Measurements from ENCODE around the gene EXOC6B.

Gene EXOC6B

GRCh38 chr2:72159211-72159993 lies 666.4 kb downstream of the EXOC6B start:
- no peak for DNase-seq (ENCODE audit: low read depth)

- no peak for DNase-seq (ENCODE audit: low read depth)
Observed at GRCh38 chr2:72157871-72158771, 667.7 kb downstream of the EXOC6B start.

- DNase-seq (ENCODE audit: low read depth): no peak
Observed at GRCh38 chr2:72156872-72157271, 669.0 kb downstream of the EXOC6B start.

- no peak for DNase-seq (ENCODE audit: low read depth)
Observed at GRCh38 chr2:72155737-72156136, 670.1 kb downstream of the EXOC6B start.

- no peak for DNase-seq (ENCODE audit: low read depth)
Observed at GRCh38 chr2:72155151-72155550, 670.7 kb downstream of the EXOC6B start.

GRCh38 chr2:72154386-72154975 lies 671.4 kb downstream of the EXOC6B start:
- no peak for DNase-seq (ENCODE audit: low read depth)

- DNase-seq (ENCODE audit: low read depth): no peak
Observed at GRCh38 chr2:72153924-72154323, 671.9 kb downstream of the EXOC6B start.

GRCh38 chr2:72153026-72153791 lies 672.6 kb downstream of the EXOC6B start:
- no peak for DNase-seq (ENCODE audit: low read depth)

GRCh38 chr2:72150861-72151356 lies 674.9 kb downstream of the EXOC6B start:
- DNase-seq (ENCODE audit: low read depth): no peak

- peak; percentile 59 for DNase-seq (ENCODE audit: low read depth)
Observed at GRCh38 chr2:72150157-72150860, 675.5 kb downstream of the EXOC6B start.

- DNase-seq (ENCODE audit: low read depth): no peak
Observed at GRCh38 chr2:72149556-72150156, 676.2 kb downstream of the EXOC6B start.

- no peak for DNase-seq (ENCODE audit: low read depth)
Observed at GRCh38 chr2:72148837-72149555, 676.8 kb downstream of the EXOC6B start.

- DNase-seq (ENCODE audit: low read depth): no peak
Observed at GRCh38 chr2:72148003-72148836, 677.6 kb downstream of the EXOC6B start.

GRCh38 chr2:72147303-72147971 lies 678.4 kb downstream of the EXOC6B start, which contains the start of gene CYP26B1:
Gene CYP26B1, minus strand, starts transcription at chr2:72147862. Its CDS starts 28 bp downstream, at chr2:72147834.
- DNase-seq (ENCODE audit: low read depth): no peak

- no peak for DNase-seq (ENCODE audit: low read depth)
Observed at GRCh38 chr2:72146347-72147302, 679.2 kb downstream of the EXOC6B start.

GRCh38 chr2:72145658-72146329 lies 680.0 kb downstream of the EXOC6B start:
- DNase-seq (ENCODE audit: low read depth): no peak

- DNase-seq (ENCODE audit: low read depth): no peak
Observed at GRCh38 chr2:72145289-72145657, 680.6 kb downstream of the EXOC6B start.

Data from activated T-cell treated with anti-CD3 and anti-CD28 coated beads for 24 hours (primary cell).